ENCODE data around the gene GPSM1.

DNA sequence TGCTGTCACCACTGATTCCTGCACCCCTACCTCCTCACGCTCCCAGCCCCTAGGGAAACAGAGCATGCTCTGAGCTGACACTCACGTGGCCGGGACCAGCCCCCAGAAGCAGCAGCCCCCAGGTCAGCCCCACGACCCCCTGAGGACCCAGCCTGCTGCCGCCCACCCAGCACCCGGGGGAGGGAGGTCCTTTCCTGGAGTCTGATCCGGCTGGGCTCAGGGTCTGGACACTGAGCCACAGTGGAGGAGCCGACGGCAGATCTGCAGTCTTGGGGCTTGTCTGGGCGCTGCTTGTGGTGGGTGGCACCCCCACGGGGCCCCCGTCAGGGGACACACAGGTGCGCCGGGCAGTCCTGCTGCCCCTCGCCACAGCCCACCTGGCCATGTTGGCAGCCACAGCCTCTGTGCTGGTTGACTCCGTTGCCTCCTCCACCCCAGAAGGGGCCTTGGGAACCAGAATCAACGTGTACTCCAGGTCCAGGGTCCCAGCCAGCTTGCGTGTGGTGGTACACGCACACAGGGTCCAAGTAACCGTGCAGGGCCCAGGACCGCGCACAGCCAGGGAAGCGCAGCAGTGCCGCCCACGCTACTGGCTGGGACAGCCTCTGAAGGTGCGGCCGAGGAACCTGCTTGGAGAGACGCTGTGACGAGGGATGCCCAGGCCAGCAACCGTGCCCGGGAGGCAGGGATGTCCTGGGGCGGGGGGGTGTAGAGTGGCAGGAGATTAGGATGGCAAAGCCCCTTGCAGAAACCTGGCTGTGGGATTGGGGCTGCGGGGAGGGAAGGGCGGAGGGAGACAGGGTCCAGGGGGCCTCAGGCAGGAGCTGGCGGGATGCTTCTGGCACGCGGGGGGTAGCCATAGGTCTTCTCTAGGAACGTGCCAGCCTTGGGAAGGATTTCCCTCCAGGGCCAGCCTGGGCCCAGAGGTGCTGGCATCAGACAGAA, 32.7 kb downstream of the GPSM1 start:
- no peak for TF ChIP-seq ZBTB7A (IDR thresholded peaks at IDR 0.05; ENCODE audit: low read depth)
- TF ChIP-seq, protein P1, sequence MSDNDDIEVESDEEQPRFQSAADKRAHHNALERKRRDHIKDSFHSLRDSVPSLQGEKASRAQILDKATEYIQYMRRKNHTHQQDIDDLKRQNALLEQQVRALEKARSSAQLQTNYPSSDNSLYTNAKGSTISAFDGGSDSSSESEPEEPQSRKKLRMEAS (IDR thresholded peaks at IDR 0.05): no peak
